Epithelial cell of esophagus (primary cell): ENCODE measurements around the gene MAD2L1BP.
A peak's percentile ranks its signal among the peaks of the same experiment; 100 is the strongest.

Experiments used
- DNase-seq: peaks from one replicate; pipeline ENCODE4 v3.0.0; 2010; ENCODE audit warnings: low read depth
- H3K4me3 ChIP-seq: 2 replicates; pipeline ENCODE4 v1.5.1; 2011; ENCODE audit warnings: mild to moderate bottlenecking, low read length, control low read depth
- TF ChIP-seq, protein P1 (sequence below): IDR thresholded peaks from 2 replicates; pipeline ENCODE4 v1.5.1; 2011; ENCODE audit warnings: low read depth, mild to moderate bottlenecking, low read length, control low read depth, inconsistent platforms; ENCODE audit not compliant: insufficient read depth; ENCODE audit errors: missing control alignments

Gene MAD2L1BP

DNA sequence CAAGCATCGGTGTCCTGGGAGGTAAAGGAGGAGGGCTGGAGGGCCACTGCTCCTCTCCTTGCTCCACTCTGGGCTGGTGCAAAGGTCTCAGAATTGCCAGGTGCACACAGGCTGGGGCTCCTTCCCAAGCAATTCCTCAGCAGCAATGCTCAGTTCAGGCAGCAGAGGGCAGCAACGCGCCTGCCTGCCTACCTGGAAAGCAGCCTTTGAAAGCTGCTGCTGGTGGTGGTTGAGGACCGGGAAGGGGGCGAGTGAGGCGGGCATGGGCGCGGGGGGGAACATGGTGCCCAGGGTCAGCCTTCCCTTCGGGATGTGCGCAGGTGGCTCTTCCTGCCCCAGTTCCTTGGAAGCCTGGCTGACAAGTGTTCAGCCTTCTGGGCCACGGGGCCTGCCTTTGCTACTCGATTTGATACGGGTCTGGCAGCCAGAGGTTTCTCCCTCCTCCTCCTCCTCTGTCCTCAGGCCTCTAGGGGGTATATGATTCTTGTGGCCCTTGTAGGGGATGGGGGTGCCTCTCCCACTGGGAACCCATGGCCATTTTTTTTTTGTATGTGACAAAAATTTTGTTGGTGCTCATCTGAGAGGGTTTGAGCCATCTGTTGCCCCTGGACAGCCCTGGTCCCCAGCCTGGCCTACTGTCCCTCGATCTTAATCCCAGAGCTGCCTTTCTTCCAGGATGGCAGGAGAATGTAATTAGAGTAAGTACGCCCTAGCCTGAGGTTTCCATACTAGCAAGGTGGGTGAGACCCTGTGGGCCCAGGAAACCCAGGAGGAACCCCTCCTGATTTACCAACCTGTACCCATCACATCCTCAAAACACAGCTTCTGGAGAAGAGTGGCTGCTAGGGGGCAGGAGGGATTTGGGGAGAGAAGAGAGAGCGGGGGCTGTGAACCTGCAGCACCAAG is 31.9 kb downstream of the MAD2L1BP start:
- H3K4me3 ChIP-seq: no peak overlapping the region
- DNase-seq: peak; percentile 76
- TF ChIP-seq, protein P1, sequence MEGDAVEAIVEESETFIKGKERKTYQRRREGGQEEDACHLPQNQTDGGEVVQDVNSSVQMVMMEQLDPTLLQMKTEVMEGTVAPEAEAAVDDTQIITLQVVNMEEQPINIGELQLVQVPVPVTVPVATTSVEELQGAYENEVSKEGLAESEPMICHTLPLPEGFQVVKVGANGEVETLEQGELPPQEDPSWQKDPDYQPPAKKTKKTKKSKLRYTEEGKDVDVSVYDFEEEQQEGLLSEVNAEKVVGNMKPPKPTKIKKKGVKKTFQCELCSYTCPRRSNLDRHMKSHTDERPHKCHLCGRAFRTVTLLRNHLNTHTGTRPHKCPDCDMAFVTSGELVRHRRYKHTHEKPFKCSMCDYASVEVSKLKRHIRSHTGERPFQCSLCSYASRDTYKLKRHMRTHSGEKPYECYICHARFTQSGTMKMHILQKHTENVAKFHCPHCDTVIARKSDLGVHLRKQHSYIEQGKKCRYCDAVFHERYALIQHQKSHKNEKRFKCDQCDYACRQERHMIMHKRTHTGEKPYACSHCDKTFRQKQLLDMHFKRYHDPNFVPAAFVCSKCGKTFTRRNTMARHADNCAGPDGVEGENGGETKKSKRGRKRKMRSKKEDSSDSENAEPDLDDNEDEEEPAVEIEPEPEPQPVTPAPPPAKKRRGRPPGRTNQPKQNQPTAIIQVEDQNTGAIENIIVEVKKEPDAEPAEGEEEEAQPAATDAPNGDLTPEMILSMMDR: peak; percentile 94

- TF ChIP-seq, protein P1: peak; percentile 66
- peak; percentile 82 for DNase-seq
- H3K4me3 ChIP-seq: no peak overlapping the region
These were observed 32.8 kb downstream of the MAD2L1BP start for GRCh38 chr6:43668151-43669028.

DNA sequence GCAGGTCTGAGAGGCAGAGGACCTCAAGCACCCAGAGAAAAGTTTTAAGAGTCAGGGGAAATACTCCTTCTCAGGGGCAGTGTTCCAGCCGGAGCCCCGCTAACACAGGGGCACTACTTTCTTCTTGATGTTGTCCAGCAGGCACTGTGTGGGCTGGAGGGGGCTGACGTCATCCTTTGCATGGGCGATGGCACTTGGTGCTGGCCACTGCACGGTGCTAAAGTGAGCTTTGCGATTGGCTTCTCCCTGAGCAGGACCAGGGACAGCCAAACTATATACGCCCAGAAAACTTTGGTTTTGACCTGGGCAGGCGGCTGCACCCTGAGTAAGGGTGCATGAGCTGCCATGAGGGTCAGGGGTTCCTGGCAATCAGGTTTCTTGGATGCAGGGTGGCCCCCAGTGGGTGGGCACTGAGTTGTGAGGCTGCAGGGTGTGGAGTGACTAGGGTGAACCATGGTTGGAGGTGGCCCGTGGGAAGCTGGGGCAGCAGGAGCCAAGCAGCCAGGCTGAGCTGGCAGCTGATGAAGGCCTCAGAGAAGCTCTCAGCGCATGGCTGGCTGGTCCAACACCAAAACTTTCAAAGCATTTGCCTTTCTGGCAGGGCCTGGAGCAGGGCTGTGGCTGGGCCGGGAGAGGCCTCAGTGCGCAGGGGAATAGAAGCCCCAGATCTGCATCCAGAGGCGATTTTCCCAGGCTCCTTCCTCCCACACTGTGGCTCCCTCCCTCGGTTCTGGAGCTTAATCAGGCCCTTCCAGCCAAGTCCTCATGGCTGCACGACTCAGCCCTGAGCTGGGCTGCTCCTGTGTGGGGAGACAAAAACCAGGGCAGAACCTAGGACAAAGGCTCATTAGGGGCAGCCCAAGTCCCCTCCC is 33.6 kb downstream of the MAD2L1BP start:
- no peak overlapping the region for H3K4me3 ChIP-seq
- TF ChIP-seq, protein P1: no peak
- DNase-seq: peak; percentile 39

GRCh38 chr6:43669922-43670622 is 34.4 kb downstream of the MAD2L1BP start:
- no peak overlapping the region for H3K4me3 ChIP-seq
- peak; percentile 76 for DNase-seq
- TF ChIP-seq, protein P1: no peak

DNA sequence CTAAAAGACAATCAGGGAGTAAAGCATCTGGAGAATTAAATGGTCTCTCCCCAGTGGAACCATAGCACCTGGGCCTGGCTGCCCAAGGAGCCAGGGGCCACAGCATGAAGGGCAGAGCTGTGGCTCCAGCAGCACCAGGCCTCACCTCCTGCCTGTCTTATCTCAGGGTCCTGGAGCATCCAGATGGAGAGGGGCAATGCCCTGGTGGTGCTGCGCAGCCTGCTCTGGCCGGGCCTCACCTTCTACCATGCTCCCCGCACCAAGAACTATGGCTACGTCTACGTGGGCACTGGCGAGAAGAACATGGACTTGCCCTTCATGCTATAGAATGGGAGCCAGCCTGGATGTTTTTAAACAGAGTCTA is 35.0 kb downstream of the MAD2L1BP start:
- no peak for DNase-seq
- H3K4me3 ChIP-seq: no peak overlapping the region
- TF ChIP-seq, protein P1: no peak
